Iris pigment epithelial cell (primary cell): Measurements from ENCODE around the gene PTTG1.

Experiments used
- DNase-seq: peaks from one replicate; pipeline ENCODE4 v3.0.0-alpha.2; 2011; ENCODE audit warnings: low read depth

The PTTG1 gene

DNA sequence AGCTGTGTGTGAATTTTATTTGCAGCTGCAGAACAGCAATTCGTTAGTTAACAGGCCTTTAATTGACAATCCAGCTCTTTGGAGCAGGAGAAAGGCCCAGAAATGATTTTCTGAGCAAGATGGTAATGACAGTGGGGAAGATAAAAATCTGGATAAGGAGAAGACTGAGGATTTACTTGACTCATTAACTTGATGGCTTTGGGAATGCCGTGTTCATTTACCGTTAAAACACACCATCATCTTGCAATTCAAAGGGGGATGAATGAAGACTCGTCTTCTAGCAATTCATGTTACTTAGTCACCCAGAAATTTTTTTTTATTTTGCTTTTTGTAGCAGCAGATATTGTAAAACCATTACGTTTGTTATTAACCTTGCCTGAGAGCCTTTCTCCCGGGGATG is 52.0 kb downstream of the PTTG1 start:
- no peak for DNase-seq

DNA sequence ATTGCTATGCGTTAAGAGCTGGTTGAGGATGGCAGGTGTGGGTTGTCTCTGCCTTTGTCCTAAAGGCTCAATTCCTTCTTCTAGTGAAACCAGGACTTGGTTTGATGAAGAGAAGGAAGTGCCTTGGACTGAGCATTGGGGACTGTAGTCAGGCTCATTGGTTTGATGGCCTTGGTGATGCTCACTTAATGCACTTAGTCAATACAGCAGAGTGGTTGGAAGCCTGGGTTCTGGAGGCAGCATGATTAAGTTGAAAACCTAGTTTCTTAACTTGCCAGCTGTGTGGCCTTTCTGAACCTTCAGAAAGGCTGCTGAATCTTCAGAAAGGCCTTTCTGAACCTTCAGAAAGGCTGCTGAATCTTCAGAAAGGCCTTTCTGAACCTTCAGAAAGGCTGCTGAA is 52.4 kb downstream of the PTTG1 start:
- no peak for DNase-seq

DNA sequence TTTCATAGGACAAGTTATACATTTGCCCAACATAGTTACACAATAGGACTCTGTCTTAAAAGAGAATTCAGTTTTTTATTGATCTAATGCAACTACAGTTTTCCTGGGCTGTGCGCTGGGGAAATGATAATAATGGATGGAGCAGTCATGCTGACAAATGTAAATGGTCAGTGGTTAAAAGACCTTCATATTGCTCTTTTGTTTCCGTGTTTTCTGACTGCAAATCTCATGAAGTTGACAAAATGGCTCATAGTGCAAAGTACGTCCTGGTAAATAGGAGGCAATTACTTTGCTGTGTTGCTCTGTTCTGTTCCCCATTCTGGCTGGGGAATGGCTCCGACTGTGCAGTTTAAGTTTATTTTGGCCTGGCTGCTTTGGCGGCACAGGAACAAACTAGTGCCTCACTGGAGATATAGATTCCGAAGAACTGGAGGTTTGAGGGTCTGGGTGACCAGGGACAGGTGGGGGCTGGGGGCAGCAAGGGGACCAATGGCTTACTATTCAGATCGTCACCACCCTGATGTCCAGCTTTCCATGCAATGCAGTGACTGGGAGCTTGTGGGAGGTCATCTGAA is 54.3 kb downstream of the PTTG1 start:
- no peak for DNase-seq

DNA sequence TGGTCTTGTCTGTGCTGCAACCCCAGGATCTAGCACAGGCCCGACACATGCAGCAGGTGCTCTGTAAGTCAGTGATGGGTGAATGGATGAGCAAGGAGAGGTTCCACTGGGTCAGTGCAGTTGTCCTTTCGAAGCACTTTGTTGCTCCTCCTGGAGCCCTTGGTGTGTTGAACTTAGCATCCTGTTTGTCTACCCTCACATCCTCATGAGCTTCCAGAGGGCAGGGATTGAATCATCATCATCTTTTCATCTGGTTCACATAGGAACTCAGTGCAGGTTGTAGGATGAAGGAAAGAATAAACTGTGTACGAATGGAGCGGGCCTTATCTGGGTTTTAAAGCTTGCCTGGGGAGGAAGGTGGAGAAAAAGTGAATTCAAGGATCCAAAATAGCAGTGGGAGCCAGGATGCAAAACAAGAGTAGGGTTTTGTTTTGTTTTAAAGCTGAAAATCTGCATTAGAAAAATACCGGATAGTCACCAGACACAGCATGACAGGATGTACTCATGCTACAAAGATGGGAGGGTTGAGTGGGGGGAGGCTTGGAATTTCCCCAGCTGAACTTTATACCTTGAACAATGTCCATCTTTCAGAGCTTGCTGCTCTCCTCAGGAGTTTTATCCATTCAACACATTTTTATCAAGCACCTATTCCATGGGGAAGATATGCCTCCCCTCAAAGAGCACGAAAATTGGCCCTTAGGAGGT is 55.8 kb downstream of the PTTG1 start:
- peak; percentile 28 for DNase-seq

DNA sequence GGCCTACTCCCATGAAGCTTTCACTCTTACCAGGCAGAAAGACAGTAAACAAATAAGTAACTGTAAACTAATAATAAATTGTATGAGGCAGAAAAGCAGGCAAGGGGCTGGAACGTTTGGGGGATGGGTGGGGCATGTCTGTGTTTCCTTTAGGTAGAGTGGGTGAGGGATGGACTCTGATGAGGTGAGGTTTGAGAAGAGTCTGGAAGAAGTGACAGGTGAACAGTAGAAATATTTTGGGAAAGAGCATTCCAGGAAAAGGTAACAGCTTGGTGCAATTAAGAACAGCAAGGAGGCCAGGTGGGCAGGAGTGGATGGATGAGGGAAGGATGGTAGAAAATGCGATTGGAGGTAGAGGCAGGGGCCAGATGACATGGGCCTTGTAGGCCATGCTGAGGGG is 56.5 kb downstream of the PTTG1 start:
- DNase-seq, result no peak
